ENCODE data around the gene PLK5. TPM values are rescaled to one million over a fixed set of nuclear protein-coding genes. Genes with fewer than 3 reads are reported as not detected.

Gene PLK5
- total RNA-seq, 1 donor from 2014 or later = 0.38 TPM

- H3K27me3 Mint-ChIP-seq (ENCODE audit: low read depth) = no peaks in the 10 kb centered on the region
- no peak overlapping the region for H3K4me3 Mint-ChIP-seq
These were observed 42.5 kb upstream of the PLK5 start for GRCh38 chr19:1481224-1481892.

GRCh38 chr19:1481893-1482360, 42.0 kb upstream of the PLK5 start:
- no peak for TF ChIP-seq CTCF (IDR thresholded peaks at IDR 0.05; ENCODE audit: unreplicated experiment)
- peaks cover 4% of the 10 kb centered on the region for H3K4me1 Mint-ChIP-seq
- H3K4me3 Mint-ChIP-seq = no peak overlapping the region
- H3K27me3 Mint-ChIP-seq (ENCODE audit: low read depth) = no peaks in the 10 kb centered on the region
- H3K36me3 Mint-ChIP-seq = peaks cover 2% of the 10 kb centered on the region
- no peak overlapping the region for H3K27ac Mint-ChIP-seq
- DNase-seq (ENCODE audit: low spot score in 2 of 2, unreplicated experiment in 2 of 2) = no peak
- no peaks in the 10 kb centered on the region for H3K9me3 Mint-ChIP-seq

More at GRCh38 chr19:1481224-1481892, 42.5 kb upstream of the PLK5 start:
- peaks cover 2% of the 10 kb centered on the region for H3K36me3 Mint-ChIP-seq
- H3K9me3 Mint-ChIP-seq = no peaks in the 10 kb centered on the region
- TF ChIP-seq CTCF (IDR thresholded peaks at IDR 0.05; ENCODE audit: unreplicated experiment) = no peak
- H3K27ac Mint-ChIP-seq = no peak overlapping the region
- no peak for DNase-seq (ENCODE audit: low spot score in 2 of 2, unreplicated experiment in 2 of 2)
- peaks cover 4% of the 10 kb centered on the region for H3K4me1 Mint-ChIP-seq

- H3K4me1 Mint-ChIP-seq = peaks cover 4% of the 10 kb centered on the region
- H3K9me3 Mint-ChIP-seq = no peaks in the 10 kb centered on the region
- no peak overlapping the region for H3K27ac Mint-ChIP-seq
- H3K27me3 Mint-ChIP-seq (ENCODE audit: low read depth) = no peaks in the 10 kb centered on the region
- no peak for DNase-seq (ENCODE audit: low spot score in 2 of 2, unreplicated experiment in 2 of 2)
- no peak overlapping the region for H3K4me3 Mint-ChIP-seq
- H3K36me3 Mint-ChIP-seq = peaks cover 2% of the 10 kb centered on the region
- TF ChIP-seq CTCF (IDR thresholded peaks at IDR 0.05; ENCODE audit: unreplicated experiment) = no peak
These were observed 41.3 kb upstream of the PLK5 start for GRCh38 chr19:1482361-1483130.

- H3K4me3 Mint-ChIP-seq = no peak overlapping the region
- DNase-seq (ENCODE audit: low spot score in 2 of 2, unreplicated experiment in 2 of 2) = no peak
- H3K27ac Mint-ChIP-seq = no peak overlapping the region
- H3K9me3 Mint-ChIP-seq = no peaks in the 10 kb centered on the region
- H3K36me3 Mint-ChIP-seq = peaks cover 2% of the 10 kb centered on the region
- no peaks in the 10 kb centered on the region for H3K27me3 Mint-ChIP-seq (ENCODE audit: low read depth)
- TF ChIP-seq CTCF (IDR thresholded peaks at IDR 0.05; ENCODE audit: unreplicated experiment) = no peak
- peaks cover 4% of the 10 kb centered on the region for H3K4me1 Mint-ChIP-seq
These were observed 40.5 kb upstream of the PLK5 start for GRCh38 chr19:1483131-1483978.

GRCh38 chr19:1483979-1484428, 39.9 kb upstream of the PLK5 start:
- no peak for DNase-seq (ENCODE audit: low spot score in 2 of 2, unreplicated experiment in 2 of 2)
- Mint-ChIP-seq H3K27me3 (ENCODE audit: low read depth) (no peaks in the 10 kb centered on the region), H3K4me3 (no peak overlapping the region), H3K9me3 (no peaks in the 10 kb centered on the region), H3K4me1 (peaks cover 3% of the 10 kb centered on the region), H3K27ac (no peak overlapping the region), H3K36me3 (peaks cover 2% of the 10 kb centered on the region)
- TF ChIP-seq CTCF (IDR thresholded peaks at IDR 0.05; ENCODE audit: unreplicated experiment) = no peak
